Cerebellar nuclear complex (tissue), 1 donor: Measurements from ENCODE around the gene ZNF146.
A peak's percentile ranks its signal among the peaks of the same experiment; 100 is the strongest.
"Not testable (repeated sequence)": the region's sequence is repeated elsewhere in the genome, so short reads cannot be mapped to it uniquely, and the experiment has no call there.

Source experiments
- DNase-seq, 2 experiments: peaks; one replicate each; lab custom pipeline; 2025; lab: John Stamatoyannopoulos, UW

ZNF146 gene

DNA sequence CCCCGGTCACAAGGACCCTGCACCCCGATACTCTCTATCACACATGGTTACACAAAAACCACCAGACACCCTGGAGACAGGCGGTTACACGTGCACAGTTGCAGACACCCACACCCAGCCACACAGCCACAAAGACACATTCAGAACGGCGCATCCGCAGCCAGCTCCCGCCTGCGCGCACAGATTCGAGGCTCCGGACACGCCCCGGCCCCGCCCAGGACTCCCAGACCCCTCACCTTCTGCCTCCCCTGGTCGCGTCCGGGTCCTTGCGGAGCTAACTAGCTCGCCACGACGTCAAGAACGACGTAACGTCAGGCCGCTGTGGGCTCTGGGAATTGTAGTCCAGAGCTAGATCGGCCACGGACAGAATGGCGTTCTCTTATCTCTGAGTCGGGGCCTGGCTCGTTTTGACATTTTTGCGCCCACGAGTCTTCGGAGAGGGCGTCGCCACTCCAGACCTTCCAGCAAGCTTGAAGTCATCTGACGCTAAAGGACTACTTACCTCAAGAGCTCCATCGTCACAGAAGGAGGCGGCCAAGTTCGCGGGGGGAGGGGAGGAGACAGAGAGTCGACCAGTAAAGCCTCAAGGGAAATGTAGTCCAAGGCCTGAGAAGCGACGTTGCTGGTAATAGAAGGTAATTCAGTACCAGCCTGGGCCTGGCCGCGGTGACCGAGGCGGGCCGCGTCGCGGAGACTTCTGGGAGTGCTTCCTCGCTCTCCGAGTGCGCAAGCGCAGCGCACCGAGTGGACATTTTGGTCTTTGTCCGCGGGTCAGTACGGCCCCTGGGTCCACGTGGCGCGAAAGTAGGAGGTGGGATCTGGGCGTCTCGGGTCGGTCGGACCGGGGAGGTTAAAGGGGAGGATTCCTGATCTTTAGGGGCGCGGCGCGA, at the start of gene ZNF146, which contains the start of gene ZNF565:
Gene ZNF146, plus strand, starts transcription at position 721 of the 890 bp plus-strand sequence. CDS start 21,335 bp downstream, outside the sequence.
Gene ZNF565, minus strand, starts transcription at position 280 of the 890 bp plus-strand sequence. CDS start 12,680 bp downstream, outside the sequence.
- peak; percentile 90 to 92 for DNase-seq

DNA sequence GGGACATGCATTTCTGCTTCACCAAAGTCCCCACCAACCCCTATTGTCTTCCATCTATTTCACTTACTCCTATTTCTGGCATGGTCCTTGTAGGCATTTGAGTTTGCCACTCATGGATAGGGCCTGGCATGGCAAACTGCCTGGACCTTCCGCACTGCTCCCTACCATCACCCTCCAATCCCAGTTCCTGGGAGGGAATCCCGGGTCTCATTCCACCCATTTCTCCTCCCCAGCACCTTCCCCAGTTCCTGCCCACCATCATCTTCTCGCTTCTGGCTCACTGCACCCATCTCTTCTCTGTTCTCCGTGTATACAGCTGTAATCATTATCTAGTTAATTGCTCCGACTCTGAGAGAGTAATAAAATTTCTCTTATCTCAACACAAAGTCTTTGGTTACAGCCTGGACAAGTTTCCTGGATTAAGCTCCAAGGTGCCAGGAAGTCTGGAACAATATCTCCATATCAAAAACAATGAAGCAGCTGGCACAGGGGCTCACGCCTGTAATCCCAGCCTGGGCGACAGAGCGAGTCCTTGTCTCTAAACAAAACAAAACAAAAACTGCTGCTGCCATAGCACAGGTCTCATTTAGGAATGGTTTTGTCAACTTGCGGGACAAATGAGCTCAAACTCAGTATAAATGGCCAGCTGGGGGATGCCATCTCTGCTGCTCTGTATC, 45.7 kb upstream of the ZNF146 start:
- no peak for DNase-seq

DNA sequence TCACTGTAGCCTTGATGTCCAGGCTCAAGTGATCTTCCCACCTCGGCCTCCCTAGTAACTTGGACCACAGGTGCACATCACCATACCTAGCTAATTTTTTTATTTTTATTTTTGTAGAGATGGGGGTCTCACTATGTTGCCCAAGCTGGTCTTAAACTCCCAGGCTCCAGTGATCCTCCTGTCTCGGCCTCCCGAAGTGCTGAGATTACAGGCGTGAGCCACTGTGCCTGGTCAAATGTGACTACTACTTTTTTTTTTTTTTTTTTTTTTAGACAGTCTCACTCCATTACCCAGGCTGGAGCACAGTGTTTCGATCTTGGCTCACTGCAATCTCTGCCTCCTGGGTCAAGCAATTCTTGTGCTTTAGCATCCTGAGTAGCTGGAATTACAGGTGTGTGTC, 42.1 kb upstream of the ZNF146 start:
- DNase-seq = no peak

DNA sequence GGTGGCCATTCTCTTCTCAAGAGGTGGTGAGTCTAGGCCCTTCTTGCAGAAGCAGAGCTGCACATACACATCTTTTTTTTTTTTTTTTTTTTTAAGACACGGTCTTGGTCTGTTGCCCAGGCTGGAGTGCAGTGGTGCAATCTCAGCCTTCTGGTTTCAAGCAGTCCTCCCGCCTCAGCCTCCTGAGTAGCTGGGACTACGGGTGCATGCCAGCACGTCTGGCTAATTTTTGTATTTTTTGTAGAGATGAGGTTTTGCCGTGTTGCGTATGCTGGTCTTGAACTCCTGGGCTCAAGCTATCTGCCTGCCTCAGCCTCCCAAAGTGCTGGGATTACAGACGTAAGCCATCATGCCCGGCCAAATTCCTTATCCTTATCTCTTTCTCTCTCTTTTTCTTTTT, 41.1 kb upstream of the ZNF146 start:
- not testable (repeated sequence) for DNase-seq

DNA sequence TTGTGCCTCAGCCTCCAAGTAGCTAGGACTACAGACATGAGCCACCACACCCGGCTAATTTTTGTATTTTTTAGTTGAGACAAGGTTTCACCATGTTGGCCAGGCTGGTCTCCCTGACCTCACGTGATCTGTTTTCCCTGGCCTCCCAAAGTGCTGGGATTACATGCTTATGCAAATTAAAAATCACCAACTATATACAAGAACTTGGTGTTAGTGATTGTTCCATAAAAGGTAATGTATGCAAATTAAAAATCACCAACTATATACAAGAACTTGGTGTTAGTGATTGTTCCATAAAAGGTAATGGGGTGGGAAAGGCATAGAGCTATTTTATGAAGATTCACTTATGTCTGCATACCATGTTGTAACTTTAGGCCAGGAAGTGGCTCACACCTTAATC, 35.8 kb upstream of the ZNF146 start:
- DNase-seq = not testable (repeated sequence)

DNA sequence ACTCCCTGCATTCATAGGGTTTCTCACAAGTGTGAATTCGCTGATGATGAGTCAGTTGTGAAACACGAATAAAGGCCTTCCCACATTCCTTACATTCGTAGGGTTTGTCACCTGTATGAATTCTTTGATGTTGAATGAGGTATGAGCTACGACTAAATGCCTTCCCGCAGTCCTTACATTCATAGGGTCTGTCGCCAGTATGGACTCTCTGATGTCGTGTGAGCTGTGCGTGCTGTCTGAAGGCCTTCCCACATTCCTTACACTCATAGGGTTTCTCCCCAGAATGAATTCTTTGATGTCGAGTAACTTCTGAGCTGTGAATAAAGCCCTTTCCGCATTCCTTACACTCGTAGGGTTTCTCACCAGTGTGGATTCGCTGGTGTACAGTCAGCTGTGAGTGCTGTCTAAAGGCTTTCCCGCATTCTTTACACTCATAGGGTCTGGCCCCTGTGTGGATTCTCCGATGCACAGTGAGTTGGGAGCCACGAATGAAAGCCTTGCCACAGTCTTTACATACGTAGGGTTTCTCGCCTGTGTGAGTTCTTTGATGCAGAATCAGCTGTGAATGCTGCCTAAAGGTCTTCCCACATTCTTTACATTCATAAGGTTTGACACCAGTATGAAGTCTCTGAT, 32.2 kb upstream of the ZNF146 start:
- no peak for DNase-seq

DNA sequence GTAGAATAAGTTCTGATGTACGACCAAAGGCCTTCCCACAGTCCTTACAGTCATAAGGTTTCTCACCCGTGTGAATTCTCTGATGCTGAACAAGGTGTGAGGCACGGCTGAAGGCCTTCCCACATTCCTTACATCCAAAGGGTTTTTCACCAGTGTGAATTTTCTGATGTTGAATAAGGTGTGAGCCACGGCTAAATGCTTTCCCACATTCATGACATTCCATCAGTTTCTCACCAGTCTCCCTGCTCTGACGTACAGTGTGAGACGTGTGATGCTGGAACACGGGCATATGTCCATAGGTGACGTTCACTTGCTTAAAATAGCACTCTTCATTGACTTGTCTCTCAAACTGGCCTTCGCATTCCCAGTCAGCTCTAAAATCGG, 31.7 kb upstream of the ZNF146 start:
- DNase-seq = no peak

DNA sequence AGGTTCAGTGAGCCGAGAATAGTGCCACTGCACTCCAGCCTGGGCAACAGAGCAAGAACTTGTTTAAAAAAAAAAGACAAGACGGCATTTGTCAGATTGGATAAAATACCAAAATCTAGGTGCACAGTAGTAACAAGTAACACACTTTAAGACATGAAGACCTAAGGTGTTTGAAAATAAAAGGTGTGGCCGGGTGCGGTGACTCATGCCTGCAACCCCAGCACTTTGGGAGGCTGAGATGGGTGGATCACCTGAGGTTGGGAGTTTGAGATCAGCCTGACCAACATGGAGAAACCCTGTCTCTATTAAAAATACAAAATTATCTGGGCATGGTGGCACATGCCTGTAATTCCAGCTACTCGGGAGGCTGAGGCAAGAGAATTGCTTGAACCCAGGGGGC, 28.2 kb upstream of the ZNF146 start:
- not testable (repeated sequence) for DNase-seq

DNA sequence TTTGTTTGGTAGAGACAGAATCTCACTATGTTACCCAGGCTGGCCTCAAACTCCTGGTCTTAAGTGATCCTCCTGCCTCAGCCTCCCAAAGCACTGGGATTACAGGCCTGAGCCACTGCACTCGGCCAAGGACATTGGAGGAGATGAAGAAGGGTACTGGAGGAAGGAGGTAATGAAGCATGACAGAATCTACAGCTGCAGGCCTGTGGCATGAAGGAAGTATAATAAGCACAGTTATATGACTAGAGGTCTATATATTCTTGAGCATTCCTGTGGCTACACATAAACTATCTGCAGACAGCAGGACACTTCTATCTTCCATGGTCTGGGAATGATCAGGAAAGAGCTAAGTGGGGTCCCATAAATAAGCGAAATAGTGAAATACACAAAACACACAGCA, 18.7 kb upstream of the ZNF146 start:
- DNase-seq = no peak

DNA sequence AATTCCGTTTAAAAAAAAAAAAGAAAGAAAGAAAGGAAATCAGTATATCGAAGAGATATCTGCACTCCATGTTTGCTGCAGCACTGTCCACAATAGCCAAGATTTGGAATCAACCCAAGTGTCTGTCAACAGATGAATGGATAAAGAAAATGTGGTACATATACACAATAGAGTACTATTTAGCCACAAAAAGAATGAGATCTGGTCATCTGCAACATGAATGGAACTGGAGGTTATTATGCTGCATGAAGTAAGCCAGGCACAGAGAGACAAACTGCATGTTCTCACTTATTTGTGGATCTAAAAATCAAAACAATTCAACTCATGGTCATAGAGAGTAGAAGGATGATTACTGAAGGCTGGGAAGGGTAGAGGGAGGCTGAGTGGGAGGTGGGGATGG, 16.8 kb upstream of the ZNF146 start:
- no peak for DNase-seq

DNA sequence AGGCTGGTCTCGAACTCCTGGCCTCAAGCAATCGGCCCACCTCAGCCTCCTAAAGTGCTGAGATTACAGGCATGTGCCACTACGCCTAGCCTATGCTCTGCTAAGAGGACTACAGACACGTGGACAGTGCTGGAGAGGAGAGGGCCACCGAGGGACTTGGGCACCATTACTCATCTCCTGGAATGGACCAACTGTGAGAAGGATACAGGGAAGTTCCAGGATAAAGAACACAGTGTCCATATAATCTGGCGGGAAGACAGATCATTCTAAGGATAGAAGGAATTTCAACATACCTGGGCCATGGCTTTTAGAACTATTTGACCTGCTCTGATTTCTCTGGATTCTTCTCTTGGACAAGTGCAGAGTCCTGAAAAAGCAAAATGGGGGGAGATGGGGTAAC, 13.2 kb upstream of the ZNF146 start:
- DNase-seq = no peak

DNA sequence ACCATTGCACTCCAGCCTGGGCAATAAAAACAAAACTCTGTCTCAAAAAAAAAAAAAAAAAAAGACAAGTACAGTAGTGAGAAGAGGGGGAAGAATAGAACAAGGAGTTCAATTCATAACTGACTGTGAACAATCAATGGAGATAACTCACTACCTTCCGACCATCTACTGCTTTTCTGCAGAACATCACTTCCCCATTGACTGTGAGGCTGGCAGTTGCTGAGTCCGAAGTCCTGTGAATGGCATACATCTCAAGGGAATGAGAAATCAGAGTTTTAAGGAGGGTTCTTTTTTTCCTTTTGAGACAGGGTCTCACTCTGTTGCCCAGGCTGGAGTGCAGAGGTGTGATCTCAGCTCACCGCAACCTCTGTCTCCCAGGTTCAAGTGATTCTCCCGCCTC, 11.6 kb upstream of the ZNF146 start:
- no peak for DNase-seq

DNA sequence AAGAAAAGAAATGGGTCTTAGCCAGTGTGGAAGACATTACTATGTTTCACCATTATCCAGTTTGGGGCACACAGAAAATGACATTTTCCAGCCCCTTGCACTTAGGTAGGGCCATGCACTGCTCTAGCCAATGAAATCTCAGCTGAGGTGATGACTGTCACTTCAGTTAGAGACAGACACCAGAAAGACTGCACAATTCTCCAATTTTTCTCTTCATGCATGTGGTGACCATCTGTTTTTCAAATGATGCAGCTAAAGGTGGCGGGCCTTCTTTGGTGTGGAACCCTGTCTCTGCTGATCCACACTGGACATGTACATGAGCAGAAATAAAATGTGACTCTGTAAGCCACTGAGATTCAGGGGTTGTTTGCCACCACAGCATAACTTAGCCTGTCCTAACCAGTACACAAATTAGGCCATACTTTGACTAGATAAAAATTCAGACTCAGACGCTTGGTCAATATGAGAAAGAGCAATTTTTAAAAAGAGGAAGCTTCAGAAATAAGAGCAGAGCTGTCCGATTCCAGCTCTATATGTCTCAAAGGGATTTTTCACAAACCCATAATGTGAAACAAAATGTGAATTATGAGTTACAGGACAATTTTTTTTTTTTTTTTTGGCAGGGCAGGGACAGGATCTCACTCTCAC, 7.2 kb upstream of the ZNF146 start:
- no peak for DNase-seq

DNA sequence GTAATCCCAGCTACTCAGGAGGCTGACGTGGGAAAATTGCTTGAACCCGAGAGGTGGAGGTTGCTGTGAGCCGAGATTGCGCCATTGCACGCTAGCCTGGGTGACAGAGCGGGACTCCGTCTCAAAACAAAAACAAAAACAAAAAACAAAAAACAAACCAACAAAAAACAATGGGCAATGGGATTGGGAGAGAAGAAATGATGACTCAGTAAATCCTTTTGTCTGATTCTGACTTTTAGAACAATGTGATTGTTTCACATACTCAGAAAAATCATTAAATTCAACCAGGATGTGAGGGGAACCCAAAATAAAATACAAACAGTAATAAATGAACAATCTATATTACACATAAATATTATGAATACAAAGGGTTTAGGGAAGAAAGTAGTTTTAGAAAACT, 5.5 kb upstream of the ZNF146 start:
- no peak for DNase-seq

DNA sequence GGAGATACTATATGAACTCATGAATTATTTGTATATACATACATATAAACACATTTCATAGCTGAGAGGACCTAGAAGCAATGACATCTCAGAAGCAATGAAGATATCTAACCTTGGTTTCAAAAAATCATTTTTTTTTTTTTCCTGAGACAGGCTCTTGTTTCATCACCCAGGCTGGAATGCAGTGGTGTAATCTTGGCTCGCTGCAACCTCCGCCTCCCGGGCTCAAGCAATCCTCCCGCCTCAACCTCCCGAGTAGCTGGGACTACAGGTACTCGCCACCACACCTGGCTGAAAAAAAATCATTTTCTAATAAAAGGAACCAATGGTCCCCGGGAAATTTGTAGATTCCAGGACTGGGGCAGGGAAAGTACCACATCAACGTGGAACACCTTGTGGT, 4.4 kb upstream of the ZNF146 start:
- DNase-seq = no peak

DNA sequence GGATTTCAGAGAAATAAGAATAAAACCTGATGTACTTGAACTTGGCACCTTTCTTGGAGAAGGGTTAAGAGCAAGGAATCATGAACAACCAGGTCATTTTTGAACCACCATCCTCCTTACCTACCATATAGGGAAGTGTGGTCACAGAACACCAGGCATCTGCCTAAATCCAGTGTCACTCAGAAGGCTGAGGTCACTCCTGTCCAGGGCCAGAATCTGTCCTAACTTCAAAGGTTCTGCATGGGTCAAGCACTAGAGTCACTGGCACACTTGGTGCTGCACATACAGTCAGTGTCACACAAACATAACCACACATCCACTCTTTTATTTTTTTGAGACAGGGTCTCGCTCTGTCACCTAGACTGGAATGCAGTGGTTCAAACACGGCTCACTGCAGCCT, 2.0 kb upstream of the ZNF146 start:
- no peak for DNase-seq

DNA sequence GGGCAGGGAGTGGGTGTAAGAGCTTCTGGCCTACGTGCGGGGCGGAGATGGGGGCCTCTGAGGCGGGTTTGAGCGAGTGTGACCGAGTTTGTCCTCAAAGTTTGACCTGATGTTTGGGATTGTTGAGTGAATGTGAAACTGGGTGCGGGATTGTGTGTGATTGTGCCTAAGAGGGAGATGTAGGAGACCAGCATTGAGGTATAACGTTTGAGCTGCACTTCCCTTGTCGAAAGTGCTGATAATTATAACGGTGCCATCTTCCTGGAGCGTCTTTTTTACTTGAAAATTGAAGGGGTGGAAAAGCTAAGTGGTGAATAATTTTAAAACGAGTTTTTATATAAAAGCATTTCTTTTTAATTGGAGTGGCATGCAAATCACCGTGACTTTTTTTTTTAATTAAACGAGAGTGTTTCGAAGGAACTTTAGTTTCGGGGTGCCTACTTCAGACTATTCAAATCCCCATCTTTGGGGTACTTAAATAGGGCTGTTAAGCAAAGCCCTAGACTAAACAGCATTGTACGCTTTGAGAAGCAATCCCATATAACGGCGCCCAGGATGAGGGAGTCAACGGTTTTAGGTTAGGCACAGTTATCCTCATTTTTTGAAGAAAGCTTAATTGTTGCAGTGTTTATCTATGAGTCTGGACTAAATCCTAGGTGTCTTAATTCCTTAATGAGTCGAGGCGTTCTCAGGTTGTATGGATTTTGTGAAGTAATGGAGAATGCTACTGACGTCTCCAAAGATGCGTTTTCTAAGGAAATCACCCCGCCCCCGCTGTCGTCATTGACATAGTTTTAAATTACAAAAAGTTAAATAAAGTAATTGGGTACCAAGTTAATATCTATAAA, 594 bp downstream of the ZNF146 start:
- no peak for DNase-seq

DNA sequence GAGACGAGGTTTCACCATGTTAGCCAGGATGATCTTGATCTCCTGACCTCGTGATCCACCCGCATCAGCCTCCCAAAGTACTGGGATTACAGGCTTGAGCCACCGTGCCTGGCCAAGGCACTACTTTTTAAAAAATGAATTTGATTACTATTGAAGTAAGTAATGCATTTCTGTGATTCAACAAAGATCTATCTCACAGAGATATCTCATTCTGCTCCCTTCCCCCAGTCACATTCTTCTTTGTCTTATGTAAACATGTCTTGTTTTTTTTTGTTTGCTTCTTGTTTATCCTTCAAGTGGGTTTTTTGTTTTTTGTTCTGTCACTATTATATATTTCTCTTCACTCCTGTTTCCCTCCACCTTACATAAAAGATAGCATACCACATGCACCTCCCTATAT, 6.6 kb downstream of the ZNF146 start:
- no peak for DNase-seq

DNA sequence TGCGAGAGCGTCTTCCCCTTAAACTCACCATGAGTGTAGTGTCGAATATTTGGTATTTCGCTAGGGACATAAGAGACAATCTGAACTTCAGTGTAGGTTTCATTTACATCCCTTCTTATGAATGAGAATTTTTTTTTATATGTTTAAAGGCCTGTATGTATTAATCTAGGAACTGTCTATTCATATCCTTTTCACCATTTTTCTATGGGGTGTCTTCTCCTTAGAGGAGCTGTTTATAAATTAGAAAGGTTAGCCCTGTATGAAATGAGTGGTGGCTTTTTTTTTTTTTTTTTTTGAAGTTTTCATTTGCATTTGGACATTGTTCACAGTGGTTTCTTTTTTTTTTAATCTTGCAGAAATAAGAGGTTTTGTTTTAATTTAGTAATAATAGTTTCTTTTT, 7.6 kb downstream of the ZNF146 start:
- DNase-seq = no peak

DNA sequence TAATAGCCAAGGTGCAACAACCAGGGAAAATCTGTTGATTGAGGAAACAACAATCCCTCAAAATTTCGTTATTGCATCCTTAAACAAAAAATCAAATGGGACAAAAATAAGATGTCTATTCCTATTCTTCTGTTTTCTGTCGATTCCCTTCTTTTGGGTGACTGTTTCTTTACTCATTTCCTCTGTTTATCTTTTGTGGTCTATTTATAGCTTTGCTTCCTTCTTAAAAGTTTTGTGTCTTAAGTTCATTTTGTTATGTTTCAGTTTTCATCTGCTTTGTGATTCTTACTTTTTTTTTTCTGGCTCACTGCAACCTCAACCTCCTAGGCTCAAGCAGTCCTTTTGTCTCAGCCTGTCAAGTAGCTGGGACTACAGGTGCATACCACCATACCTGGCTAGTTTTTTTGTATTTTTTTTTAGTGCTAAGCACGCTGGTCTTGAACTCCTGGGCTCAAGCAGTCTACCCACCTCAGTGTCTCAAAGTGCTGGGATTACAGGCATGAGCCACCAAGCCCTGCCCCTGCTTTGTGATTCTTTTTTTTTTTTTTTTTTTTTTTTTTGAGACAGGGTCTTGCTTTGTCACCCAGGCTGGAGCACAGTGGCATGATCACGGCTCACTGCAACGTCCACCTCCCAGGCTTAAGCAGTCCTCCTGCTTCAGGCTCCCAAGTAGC, 10.4 kb downstream of the ZNF146 start:
- no peak for DNase-seq

DNA sequence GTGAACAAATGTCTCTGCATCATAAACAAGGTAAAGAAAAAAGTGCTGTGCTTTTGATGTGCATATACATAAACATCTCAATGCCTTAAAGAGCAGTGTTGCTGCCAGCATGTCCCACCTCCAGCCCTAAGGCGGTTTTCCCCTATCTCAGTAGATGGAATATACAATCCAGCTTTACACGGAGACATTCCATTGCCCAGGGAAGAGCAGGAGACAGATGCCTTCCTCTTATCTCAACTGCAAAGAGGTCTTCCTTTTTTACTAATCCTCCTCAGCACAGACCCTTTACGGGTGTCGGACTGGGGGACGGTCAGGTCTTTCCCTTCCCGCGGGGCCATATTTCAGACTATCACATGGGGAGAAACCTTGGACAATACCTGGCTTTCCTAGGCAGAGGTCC, 18.7 kb downstream of the ZNF146 start:
- DNase-seq = not testable (repeated sequence)
